Measurements from ENCODE around the gene YPEL1. TPM values are rescaled to one million over a fixed set of nuclear protein-coding genes. Genes with fewer than 3 reads are reported as not detected.
"Not testable (repeated sequence)": the region's sequence is repeated elsewhere in the genome, so short reads cannot be mapped to it uniquely, and the experiment has no call there.

Gene YPEL1
- total RNA-seq, 1 donor from 2014 or later: 19.5 TPM

DNA sequence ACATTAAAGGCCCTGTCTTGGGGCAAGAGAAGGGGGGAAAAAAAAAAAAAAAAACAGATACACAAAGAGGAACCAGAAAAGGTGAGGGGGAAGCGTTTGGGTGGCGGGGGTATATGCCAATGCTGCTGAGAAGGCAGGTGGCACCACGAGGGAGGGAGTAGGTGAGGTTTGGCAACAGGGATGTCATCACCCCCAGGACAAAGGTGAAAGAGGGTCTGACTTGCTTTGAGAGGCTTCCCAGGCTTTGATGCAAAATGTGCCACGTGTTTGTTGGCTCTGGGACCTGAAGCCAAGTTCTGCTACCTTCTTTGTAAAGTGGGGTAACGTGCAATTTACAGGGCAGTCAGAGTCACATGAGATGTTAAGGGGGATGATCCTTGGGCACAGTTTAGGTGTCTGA lies 4.1 kb downstream of the YPEL1 start:
- Mint-ChIP-seq H3K9me3 (no peaks in the 10 kb centered on the region), H3K4me3 (peak overlapping the region; percentile 58), H3K36me3 (ENCODE audit: low read depth) (no peaks in the 10 kb centered on the region), H3K27ac (ENCODE audit: unreplicated experiment) (no peak overlapping the region), H3K27me3 (ENCODE audit: low read depth) (no peaks in the 10 kb centered on the region), H3K4me1 (peaks cover 20% of the 10 kb centered on the region)
- DNase-seq (ENCODE audit: low read depth, low spot score): no peak
- TF ChIP-seq, protein P1, sequence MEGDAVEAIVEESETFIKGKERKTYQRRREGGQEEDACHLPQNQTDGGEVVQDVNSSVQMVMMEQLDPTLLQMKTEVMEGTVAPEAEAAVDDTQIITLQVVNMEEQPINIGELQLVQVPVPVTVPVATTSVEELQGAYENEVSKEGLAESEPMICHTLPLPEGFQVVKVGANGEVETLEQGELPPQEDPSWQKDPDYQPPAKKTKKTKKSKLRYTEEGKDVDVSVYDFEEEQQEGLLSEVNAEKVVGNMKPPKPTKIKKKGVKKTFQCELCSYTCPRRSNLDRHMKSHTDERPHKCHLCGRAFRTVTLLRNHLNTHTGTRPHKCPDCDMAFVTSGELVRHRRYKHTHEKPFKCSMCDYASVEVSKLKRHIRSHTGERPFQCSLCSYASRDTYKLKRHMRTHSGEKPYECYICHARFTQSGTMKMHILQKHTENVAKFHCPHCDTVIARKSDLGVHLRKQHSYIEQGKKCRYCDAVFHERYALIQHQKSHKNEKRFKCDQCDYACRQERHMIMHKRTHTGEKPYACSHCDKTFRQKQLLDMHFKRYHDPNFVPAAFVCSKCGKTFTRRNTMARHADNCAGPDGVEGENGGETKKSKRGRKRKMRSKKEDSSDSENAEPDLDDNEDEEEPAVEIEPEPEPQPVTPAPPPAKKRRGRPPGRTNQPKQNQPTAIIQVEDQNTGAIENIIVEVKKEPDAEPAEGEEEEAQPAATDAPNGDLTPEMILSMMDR (conservative IDR thresholded peaks at IDR 0.05): no peak

DNA sequence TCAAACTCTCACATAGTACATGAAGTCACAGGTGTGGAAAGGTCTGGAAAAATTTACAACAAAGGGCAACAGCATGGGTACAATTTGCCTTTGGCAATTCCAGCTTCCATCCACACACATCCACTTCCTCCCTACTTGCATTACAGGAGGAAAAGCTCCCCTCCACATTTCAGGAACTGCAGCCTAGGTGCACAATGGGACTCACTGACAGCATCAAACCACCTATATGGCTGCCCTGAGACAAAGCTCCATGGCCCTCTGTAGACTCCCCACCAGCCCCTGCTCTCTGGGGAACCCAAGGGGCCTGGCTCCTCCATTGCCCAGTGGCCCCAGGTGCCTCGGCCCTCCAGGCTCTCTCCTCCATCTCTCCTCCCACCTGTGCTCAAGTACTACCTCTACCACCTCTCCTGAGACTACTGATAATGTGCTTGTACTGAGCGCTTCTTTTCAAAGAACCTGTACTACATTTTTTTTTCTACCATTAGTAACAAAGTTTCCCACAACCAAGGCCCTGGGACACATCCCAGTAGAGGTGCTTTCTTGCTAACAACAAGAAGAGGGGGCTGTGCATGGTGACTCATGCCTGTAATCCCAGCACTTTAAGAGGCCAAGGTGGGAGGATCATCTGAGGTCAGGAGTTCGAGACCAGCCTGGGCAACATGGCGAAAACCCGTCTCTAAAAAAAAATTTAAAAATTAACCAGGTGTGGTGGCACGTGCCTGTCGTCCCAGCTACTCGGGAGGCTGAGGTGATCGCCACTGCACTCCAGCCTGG lies 4.9 kb downstream of the YPEL1 start:
- Mint-ChIP-seq H3K4me3 (no peak overlapping the region), H3K9me3 (no peaks in the 10 kb centered on the region), H3K27me3 (ENCODE audit: low read depth) (no peaks in the 10 kb centered on the region), H3K4me1 (peaks cover 21% of the 10 kb centered on the region), H3K27ac (ENCODE audit: unreplicated experiment) (no peak overlapping the region), H3K36me3 (ENCODE audit: low read depth) (no peaks in the 10 kb centered on the region)
- TF ChIP-seq, protein P1 (conservative IDR thresholded peaks at IDR 0.05): no peak
- DNase-seq (ENCODE audit: low read depth, low spot score): no peak

DNA sequence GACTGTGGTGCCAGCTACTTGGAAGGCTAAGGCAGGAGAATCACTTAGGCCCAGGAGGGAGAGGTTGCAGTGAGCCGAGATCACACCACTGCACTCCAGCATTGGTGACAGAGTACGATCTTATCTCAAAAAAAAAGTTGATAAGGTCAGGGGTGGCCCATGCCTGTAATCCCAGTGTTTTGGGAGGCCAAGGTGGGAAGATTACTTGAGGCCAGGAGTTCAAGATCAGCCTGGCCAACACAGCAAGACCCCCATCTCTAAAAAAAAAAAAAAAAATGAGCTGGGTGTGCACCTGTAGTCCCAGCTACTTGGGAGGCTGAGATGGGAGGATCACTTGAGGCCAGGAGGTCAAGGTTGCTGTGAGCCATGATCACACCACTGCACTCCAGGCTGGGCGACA lies 6.4 kb downstream of the YPEL1 start:
- H3K27me3 Mint-ChIP-seq (ENCODE audit: low read depth); H3K36me3 Mint-ChIP-seq (ENCODE audit: low read depth); H3K4me3 Mint-ChIP-seq; H3K9me3 Mint-ChIP-seq; H3K27ac Mint-ChIP-seq (ENCODE audit: unreplicated experiment); DNase-seq (ENCODE audit: low read depth, low spot score): not testable (repeated sequence)
- H3K4me1 Mint-ChIP-seq: peaks cover 11% of the 10 kb centered on the region

DNA sequence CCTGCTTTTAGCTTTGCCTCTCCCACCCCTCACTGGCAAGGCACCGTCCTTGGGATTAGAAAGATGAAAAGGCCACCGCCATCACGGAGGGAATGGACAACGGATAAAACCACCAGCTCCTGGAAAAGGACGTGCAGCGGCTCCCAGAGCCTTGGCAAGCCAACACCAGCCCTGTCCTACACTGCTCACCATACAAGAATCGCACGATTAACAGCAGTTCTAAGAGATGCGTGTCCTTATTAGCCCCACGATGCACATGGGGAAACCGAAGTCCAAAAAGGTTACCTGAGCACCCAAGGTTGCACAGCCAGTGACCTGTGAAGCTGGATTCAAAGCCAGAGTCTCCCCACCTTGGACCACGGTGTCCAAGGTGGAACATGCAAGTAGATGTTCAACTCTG lies 7.3 kb downstream of the YPEL1 start:
- DNase-seq (ENCODE audit: low read depth, low spot score): no peak
- H3K27me3 Mint-ChIP-seq (ENCODE audit: low read depth): no peaks in the 10 kb centered on the region
- H3K27ac Mint-ChIP-seq (ENCODE audit: unreplicated experiment): no peak overlapping the region
- TF ChIP-seq, protein P1 (conservative IDR thresholded peaks at IDR 0.05): no peak
- H3K36me3 Mint-ChIP-seq (ENCODE audit: low read depth): no peaks in the 10 kb centered on the region
- H3K9me3 Mint-ChIP-seq: no peaks in the 10 kb centered on the region
- H3K4me3 Mint-ChIP-seq: no peak overlapping the region
- H3K4me1 Mint-ChIP-seq: peaks cover 6% of the 10 kb centered on the region

DNA sequence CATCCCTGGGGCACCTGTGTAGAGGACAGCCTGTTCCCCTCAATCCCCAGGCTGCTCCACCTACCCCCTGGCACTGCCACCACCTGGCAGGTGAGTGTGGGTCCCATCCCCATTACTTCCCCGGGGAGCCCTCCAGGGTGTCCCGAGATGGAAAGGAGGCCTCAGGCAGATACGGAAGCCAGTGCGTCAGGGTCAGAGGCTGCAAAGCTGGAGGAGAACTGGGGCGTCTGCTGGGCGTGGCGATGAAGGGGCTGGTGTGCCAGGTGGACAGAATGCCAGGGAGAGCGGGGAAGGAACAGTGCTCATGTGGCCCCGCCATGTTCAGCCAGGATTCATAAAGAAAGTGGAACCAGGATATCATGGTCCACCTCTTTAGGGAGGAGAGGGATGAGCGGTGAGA lies 7.8 kb downstream of the YPEL1 start:
- Mint-ChIP-seq H3K36me3 (ENCODE audit: low read depth) (no peaks in the 10 kb centered on the region), H3K4me3 (no peak overlapping the region), H3K4me1 (peaks cover 6% of the 10 kb centered on the region), H3K9me3 (no peaks in the 10 kb centered on the region), H3K27me3 (ENCODE audit: low read depth) (no peaks in the 10 kb centered on the region), H3K27ac (ENCODE audit: unreplicated experiment) (no peak overlapping the region)
- no peak for DNase-seq (ENCODE audit: low read depth, low spot score)
- TF ChIP-seq, protein P1 (conservative IDR thresholded peaks at IDR 0.05): no peak

DNA sequence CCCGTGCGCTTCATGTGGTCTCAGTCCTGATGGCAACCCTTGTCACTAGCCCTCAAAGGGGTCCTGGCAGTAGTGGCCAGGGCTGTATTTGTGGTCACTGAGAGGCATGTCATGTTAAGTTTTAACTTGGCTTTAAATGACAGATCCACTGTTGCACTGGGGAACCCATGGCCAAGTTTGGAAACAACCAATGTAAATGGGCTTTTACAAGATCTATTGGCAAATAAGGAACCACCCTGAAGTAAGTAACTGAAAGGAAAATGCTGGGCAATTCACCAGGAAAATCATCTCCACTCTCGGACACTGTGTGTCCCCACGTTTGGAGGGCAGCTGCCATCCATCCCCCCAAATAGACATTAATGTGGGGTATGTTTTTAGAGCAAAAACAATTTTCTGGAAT lies 8.4 kb downstream of the YPEL1 start:
- Mint-ChIP-seq H3K4me3 (no peak overlapping the region), H3K9me3 (no peaks in the 10 kb centered on the region), H3K4me1 (peaks cover 6% of the 10 kb centered on the region), H3K27me3 (ENCODE audit: low read depth) (no peaks in the 10 kb centered on the region), H3K36me3 (ENCODE audit: low read depth) (no peaks in the 10 kb centered on the region), H3K27ac (ENCODE audit: unreplicated experiment) (no peak overlapping the region)
- TF ChIP-seq, protein P1 (conservative IDR thresholded peaks at IDR 0.05): no peak
- DNase-seq (ENCODE audit: low read depth, low spot score): no peak

Measured in neural crest cell (in vitro differentiated cells).